GM19328 (cell line): ENCODE results near the gene MSMB.
"Not testable (repeated sequence)": the region's sequence is repeated elsewhere in the genome, so short reads cannot be mapped to it uniquely, and the experiment has no call there.

ENCODE experiments used
- ATAC-seq: cut with Tn5 transposase; IDR thresholded peaks from one replicate; pipeline ENCODE4 v1.9.1; 2021; ENCODE audit warnings: mild to moderate bottlenecking, moderate library complexity; ENCODE audit not compliant: unreplicated experiment

The MSMB gene, protein sequence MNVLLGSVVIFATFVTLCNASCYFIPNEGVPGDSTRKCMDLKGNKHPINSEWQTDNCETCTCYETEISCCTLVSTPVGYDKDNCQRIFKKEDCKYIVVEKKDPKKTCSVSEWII

DNA sequence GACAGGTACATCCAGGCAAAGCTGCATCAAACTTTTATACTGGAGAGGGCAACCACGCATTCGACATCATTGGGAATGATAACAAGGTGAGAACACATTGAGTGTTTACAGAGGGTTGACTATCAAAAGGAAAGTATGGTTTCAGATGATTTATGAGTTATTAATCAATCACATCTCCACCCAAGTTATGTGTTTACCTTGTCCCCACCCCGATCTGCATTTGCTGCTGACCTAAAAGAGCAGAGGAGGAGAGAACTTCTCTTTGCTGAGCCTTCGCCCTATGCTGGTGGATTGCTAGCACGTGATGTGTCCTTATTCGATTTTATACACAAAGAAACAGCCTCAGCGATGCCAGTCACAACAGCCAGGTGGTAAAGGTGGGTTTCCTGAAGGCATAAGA lies at the start of gene MSMB:
Gene MSMB (minus strand): TSS at position 9 of the 400 bp plus-strand sequence. CDS start 32 bp downstream, outside the sequence.
- no peak for ATAC-seq

- no peak for ATAC-seq
Observed at GRCh38 chr10:46094931-46095750, 49.1 kb upstream of the MSMB start.

- no peak for ATAC-seq
Observed at GRCh38 chr10:46094197-46094500, 48.1 kb upstream of the MSMB start.

DNA sequence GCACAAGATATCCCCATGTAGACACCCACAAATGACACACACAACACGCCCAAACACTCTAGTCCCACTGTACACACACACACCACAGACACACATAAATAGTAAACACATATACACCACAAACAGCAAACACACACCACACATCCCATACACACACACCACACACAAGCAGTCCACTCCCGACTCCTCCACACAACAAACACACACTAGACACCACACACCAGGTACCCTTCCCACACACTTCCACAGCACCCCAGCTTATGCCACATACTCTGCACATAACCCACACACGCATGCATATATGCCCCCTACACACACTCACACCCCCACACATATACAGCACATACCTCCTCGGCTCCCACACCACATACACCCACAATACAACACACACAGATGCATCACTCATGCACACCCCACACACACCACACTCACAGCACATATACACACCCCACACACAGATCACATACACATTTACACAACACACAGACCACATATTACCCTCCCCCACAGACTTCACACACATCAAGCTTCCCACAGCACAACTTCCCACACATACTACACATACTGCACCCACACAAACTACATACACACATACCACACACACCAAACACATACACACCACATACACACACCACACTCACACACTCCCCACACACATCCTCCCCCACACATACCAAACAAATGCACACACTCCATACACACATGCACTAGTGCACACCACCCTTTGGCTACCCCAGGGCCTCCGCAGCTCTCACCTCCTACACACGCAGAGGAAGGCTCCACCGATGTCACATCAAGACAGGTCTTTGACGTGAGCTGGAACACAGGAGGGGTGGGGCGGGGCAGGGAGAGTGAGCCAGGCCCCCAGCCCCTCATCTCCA lies 47.5 kb upstream of the MSMB start:
- not testable (repeated sequence) for ATAC-seq

- no peak for ATAC-seq
Observed at GRCh38 chr10:46092524-46093081, 46.5 kb upstream of the MSMB start.

DNA sequence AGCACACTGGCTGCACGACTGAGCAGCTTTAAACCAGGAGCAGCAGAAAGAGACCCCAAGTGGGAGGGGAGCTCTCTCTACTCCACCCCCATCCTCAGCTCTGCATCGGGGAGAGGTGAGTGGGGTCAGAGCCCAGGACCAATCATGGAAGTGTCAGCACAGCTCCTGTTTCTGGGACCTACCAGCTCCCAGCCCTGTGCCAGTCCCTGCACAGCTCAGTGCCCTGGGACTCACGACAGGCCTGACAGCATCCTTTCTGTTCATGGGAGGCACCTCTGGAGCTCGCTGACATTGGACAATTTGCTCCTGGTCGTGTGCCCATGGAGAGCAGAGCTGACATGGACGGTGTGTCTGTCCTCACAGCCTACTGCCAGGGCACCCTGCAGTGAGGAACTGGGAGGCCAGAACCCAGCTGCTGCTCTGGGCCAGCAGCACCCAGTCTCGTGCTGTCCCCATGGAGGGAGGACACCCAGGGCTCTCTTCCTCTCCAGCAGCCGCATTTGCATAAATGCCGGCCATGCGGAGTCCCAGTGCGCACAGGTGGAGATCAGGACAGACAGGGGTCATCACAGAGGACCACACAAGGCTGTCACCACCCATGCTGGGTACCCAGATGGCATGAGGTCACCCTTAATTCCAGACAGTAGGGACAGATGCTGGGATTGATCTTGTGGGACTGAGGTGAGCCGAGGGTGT lies 45.9 kb upstream of the MSMB start:
- no peak for ATAC-seq

GRCh38 chr10:46091080-46091827 lies 45.2 kb upstream of the MSMB start:
- ATAC-seq: no peak

DNA sequence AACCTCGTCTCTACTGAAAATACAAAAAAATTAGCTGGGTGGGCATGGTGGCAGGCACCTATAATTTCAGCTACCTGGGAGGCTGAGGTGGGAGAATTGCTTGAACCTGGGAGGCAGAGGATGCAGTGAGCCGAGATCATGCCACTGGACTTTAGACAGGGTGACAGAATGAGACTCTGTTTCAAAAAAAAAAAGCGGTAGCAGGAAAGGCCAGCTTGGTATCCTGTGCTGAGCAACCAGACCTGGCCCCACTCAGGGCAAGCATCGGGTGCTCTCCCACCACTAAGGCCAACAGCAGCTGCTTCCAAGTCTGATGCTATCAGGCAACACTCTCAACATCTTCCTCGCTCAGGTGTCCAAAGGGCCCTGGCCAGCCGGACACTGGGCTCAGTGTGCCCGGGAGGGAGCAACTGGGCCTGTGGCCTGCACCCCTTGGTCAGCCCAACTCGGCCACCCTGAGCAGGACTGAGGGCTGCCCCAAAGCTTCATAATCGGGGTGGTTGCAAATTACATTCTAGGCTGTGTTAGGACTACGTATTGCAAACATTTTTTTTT lies 44.3 kb upstream of the MSMB start:
- ATAC-seq: no peak

GRCh38 chr10:46087381-46087780 lies 41.3 kb upstream of the MSMB start:
- ATAC-seq: not testable (repeated sequence)

GRCh38 chr10:46084321-46085165 lies 38.5 kb upstream of the MSMB start:
- ATAC-seq: no peak

GRCh38 chr10:46080886-46081285 lies 34.8 kb upstream of the MSMB start:
- no peak for ATAC-seq

DNA sequence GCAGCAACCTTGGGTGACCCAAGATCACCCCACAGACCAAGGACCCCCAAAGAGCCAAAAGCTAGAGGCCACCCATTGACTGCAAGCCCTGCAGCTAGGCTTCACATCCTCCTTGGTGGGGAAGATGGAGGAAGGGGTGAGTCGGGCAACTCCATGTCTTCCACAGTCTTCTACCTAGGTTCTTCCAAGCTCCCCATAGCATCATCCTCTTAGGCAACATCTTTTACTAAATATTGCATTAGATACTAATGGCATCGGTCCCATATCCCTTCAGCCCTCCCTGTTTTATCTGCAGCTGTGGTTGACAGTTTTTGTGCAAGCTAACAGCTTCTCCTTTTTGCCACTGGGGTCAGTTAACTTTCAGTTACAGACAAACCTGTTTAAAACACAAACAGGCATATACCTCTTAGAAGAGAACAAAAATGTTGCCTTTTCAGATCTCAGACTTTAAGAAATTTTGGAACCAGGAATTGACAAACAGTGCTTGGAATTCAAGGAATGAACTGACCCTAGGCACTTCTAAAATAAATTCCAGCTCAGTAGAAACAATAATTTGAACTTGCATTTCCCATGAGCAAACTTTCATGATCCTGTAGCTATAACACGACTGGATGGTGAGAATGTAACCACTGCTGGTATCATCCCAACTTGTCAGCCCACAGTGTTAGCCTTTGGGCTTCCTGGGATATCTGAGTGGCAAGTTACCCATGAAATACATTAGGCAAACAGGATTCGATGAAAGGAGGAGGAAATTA lies 33.9 kb upstream of the MSMB start:
- no peak for ATAC-seq

DNA sequence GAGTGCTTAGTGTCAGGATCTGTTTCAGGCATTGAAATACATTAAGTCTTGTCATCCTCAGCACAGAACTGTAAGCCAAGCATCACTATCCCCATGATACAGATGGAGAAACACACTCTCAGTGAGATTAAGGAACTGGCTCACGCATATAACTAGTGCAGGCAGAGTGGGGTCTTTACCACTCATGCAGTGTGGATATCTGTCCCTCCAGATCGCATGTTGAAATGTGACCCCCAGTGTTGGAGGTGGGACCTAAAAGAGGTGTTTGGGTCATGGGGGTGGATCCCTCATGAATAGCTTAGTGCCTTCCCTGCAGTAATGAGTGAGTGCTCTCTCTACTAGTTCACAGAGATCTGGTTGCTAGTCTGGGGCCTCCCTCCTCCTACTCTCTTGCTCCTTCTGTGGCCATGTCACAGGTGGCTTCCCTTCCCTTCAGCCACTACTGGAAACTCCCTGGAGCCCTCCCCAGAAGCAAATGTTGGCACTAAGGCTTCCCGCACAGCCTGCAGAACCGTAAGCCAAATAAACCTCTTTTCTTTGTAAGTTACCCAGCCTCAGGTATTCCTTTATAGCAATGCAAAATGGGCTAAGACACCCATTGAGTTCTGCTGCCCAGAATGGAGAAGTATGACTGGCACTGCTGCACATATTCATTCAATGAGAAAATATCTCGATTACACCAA lies 31.8 kb upstream of the MSMB start:
- ATAC-seq: no peak

- ATAC-seq: no peak
Observed at GRCh38 chr10:46077141-46077554, 31.1 kb upstream of the MSMB start.

DNA sequence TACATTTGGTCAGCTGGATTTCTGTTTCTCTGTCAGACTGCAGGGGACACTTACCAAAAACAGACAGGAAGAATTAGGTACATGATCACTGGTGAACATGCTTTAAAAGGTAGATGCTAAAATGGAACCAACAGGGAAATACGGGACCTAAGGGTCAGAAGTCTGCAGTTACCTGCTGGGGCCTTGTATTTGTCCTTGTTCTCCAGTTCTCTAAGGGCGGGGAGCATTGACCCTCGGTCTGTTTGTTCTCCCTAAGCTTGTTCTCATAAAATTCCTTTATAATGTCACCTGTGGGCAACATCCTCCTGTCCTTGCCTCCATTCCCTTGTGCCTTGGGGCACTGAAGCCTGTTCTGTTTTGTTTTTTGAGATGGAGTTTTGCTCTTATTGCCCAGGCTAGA lies 29.8 kb upstream of the MSMB start:
- no peak for ATAC-seq

DNA sequence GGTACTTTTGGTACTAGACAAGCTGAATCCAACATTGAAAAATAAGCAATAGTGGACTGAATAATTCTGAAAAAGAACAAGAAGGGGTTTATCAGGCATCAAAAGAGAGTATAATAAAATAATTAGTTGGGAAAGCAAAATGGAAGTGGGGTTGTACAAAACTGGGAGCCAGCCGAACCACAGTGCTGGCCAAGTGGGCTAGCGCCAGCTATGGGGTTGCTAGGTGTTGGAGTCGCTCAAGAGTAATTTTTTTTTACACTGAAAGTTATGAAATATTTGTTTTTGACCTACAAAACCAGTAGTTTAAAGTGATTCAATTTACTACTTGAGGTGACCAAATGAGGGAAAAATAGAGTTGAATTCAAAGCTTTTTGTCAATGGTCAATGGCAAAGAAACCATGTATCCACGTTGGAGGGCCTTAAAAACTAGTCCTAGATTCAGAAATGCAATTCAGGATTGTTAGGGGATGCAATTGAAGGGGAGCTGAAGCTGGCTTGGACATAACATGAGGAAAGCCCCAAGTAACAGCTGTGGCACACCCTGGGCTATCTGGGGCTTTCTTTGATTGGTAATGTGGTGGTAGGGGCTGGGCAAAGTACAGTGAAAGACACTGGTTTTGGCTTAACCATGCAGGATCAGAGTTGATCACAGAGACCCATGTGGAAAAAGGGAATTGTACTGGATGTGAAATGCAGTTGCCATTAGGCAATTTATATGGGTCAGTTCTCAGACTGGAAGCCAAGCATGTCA lies 28.3 kb upstream of the MSMB start:
- no peak for ATAC-seq

DNA sequence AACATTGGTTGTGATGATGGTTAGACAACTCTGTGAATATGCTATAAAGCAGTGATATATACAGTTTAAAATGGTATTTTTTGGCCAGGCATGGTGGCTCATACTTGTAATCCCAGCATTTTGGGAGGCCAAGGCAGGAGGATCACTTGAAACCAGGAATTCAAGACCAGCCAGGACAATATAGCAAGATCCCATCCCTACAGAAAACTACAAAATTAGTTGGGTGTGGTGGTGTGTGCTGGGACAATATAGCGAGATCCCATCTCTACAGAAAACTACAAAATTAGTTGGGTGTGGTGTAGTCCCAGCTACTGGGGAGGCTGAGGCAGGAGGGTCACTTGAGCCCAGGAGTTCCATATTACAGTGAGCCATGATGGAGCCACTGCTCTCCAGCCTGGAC lies 27.5 kb upstream of the MSMB start:
- ATAC-seq: no peak
